HepG2 (cell line): ENCODE data around the gene HBEGF. TPM values are rescaled to one million over a fixed set of nuclear protein-coding genes. Genes with fewer than 3 reads are reported as not detected.

Source experiments
- BRD4 ChIP-seq: sonication (generic); formaldehyde crosslinking; IDR thresholded peaks from 2 replicates; pipeline ENCODE4 v1.4.0; 2020; ENCODE audit warnings: missing genetic modification reagents
- ERF ChIP-seq: IDR thresholded peaks from 2 replicates; pipeline ENCODE4 v1.6.1; 2018; ENCODE audit warnings: missing biosample characterization, missing genetic modification reagents
- FOXP4 ChIP-seq: sonication (generic); formaldehyde crosslinking; IDR thresholded peaks from 2 replicates; pipeline ENCODE4 v1.4.0; 2020; ENCODE audit warnings: missing genetic modification reagents
- GFI1 ChIP-seq: sonication (generic); formaldehyde crosslinking; IDR thresholded peaks from 2 replicates; pipeline ENCODE4 v1.5.0; 2020; ENCODE audit warnings: missing genetic modification reagents, mild to moderate bottlenecking, borderline replicate concordance
- HOXA3 ChIP-seq: sonication (generic); formaldehyde crosslinking; IDR thresholded peaks from 2 replicates; pipeline ENCODE4 v1.5.0; 2020; ENCODE audit warnings: missing genetic modification reagents
- PHF8 ChIP-seq: sonication (generic); formaldehyde crosslinking; IDR thresholded peaks from 2 replicates; pipeline ENCODE4 v1.5.0; 2020; ENCODE audit warnings: missing genetic modification reagents
- POLR2A ChIP-seq, 2 experiments: IDR thresholded peaks; 2 replicates each; pipeline ENCODE4 v1.6.1; 2011; ENCODE audit warnings: low read depth in 2 of 2, low read length in 2 of 2, mild to moderate bottlenecking in 1 of 2, moderate library complexity in 1 of 2; ENCODE audit not compliant: insufficient read depth in 1 of 2
- SMYD3 ChIP-seq: sonication (generic); formaldehyde crosslinking; IDR thresholded peaks from 2 replicates; pipeline ENCODE4 v1.8.1; 2023; ENCODE audit warnings: mild to moderate bottlenecking, missing genetic modification reagents
- SOX5 ChIP-seq: IDR thresholded peaks from 2 replicates; pipeline ENCODE4 v1.6.1; 2016; ENCODE audit warnings: borderline replicate concordance
- THAP9 ChIP-seq: sonication (generic); formaldehyde crosslinking; IDR thresholded peaks from 2 replicates; pipeline ENCODE4; 2020; ENCODE audit warnings: missing genetic modification reagents, mild to moderate bottlenecking, borderline replicate concordance
- ZMYM3 ChIP-seq: sonication (generic); formaldehyde crosslinking; IDR thresholded peaks from 2 replicates; pipeline ENCODE4 v1.5.1; 2020; ENCODE audit warnings: mild to moderate bottlenecking, missing genetic modification reagents
- ZNF121 ChIP-seq: sonication (generic); formaldehyde crosslinking; IDR thresholded peaks from 2 replicates; pipeline ENCODE4 v1.5.0; 2020; ENCODE audit warnings: mild to moderate bottlenecking, missing genetic modification reagents
- ZNF337 ChIP-seq: sonication (generic); formaldehyde crosslinking; IDR thresholded peaks from 2 replicates; pipeline ENCODE4 v1.5.1; 2020; ENCODE audit warnings: missing genetic modification reagents, low read depth, mild to moderate bottlenecking, borderline replicate concordance
- ZNF354B ChIP-seq: sonication (generic); formaldehyde crosslinking; IDR thresholded peaks from 2 replicates; pipeline ENCODE4 v1.8.0; 2022; ENCODE audit warnings: mild to moderate bottlenecking, missing genetic modification reagents
- ZNF605 ChIP-seq: sonication (generic); formaldehyde crosslinking; IDR thresholded peaks from 2 replicates; pipeline ENCODE4 v1.8.0; 2022; ENCODE audit warnings: mild to moderate bottlenecking, missing genetic modification reagents
- ZNF772 ChIP-seq: sonication (generic); formaldehyde crosslinking; IDR thresholded peaks from 2 replicates; pipeline ENCODE4 v1.5.0; 2020; ENCODE audit warnings: mild to moderate bottlenecking, missing genetic modification reagents
- ZSCAN25 ChIP-seq: sonication (generic); formaldehyde crosslinking; IDR thresholded peaks from 2 replicates; pipeline ENCODE4 v1.8.0; 2022; ENCODE audit warnings: mild to moderate bottlenecking, missing genetic modification reagents
- polyA plus RNA-seq, 8 experiments: library from polyadenylated mRNA; depleted of rRNA in 3 of 8; stranded (reverse) in 7 of 8; unstranded in 1 of 8; fragments of >200 nt; fragmentation: Illumina TruSeq in 4 of 8; extraction: Trizol in 4 of 8; gene quantifications; 2 replicates each; pipeline versions ENCODE4 v1.2.1 to v1.2.3, GENCODE V29; 2011 to 2016; ENCODE audit warnings: low read depth in 4 of 8, missing spikeins in 1 of 8, mixed read lengths in 1 of 8; ENCODE audit not compliant: insufficient read depth in 1 of 8
- total RNA-seq, 5 experiments: library from RNA; depleted of rRNA; stranded (reverse); fragments of >200 nt; fragmentation: Illumina TruSeq; extraction: Trizol; gene quantifications; 2 replicates each; pipeline ENCODE4 v1.2.3, GENCODE V29; 2016; ENCODE audit warnings: low read depth in 1 of 5
- TF ChIP-seq, protein P1 (sequence below): sonication (generic); formaldehyde crosslinking; IDR thresholded peaks from 2 replicates; pipeline ENCODE4 v1.8.0; 2022; ENCODE audit warnings: mild to moderate bottlenecking, missing genetic modification reagents, moderate library complexity
- TF ChIP-seq, protein P2 (sequence below): sonication (generic); formaldehyde crosslinking; IDR thresholded peaks from 2 replicates; pipeline ENCODE4 v1.5.1; 2020; ENCODE audit warnings: mild to moderate bottlenecking, missing genetic modification reagents, moderate library complexity

HBEGF gene
- total and polyA plus RNA-seq, 2 of the 13 experiments (the other 11 are each of a cell fraction or from before 2014, with no cell fraction given) = 1.7 to 5.0 TPM

DNA sequence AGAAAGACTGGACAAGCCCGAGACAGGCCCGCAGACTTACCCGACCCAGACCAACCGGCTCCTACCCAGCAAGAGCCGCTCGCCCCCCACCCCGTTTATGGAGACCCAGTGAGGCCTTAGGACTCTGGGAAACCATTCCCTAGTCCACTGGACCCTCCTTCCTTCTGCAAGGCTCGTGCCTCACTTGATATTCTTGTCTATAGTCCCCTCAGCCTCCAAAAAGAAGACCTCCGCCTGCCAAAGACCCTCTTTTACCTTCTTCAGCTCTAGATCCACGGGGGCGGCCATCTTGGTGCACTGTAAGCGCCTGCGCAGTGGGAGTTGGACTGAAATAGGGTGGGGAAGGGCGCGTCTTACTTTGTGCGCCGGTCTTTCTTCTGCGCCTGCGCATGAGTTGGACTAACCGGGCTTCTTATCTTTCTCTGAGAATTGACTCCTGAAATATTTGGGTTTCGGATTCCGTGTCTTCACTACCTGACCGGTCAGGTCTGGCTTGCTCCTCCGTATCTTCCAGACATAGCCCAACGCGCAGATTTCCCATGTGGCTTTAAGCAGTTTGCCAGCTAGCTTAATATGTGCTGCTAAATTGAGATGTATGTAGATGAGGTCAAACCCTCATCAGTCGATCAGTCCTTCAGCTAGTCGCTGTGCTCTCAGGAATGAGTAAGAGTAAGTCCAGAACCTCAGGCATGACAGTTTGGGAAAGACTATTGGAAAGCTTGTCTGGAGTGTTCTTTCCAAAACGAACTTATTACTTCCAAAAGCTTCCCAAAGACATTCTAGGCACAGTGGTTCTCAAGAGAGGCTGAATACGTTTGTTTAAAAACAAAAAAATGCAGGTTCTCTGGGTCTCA, 43.4 kb downstream of the HBEGF start, which contains the start of gene PFDN1 (continued):
- no peak; the same call in 1 of the 2 replicates for TF ChIP-seq THAP9
- no peak for TF ChIP-seq ZNF354B (CRISPR knock-in tag)
- no peak for TF ChIP-seq ZNF337 (CRISPR knock-in tag)
- TF ChIP-seq HOXA3 (CRISPR knock-in tag) = peak; percentile 43; the same call in 1 of the 2 replicates
- peak; percentile 37; the same call in 1 of the 2 replicates for TF ChIP-seq ERF
- TF ChIP-seq ZNF605 (CRISPR knock-in tag) = peak; percentile 71
- peak; percentile 97 for TF ChIP-seq ZNF772
- 0 out of 2 replicates have a peak, but pooled peaks have one; percentile 51 for TF ChIP-seq BRD4
- TF ChIP-seq POLR2A (IDR thresholded peaks at IDR 0.05; ENCODE audit: insufficient read depth in 1 of 2, low read depth in 2 of 2, low read length in 2 of 2) = peak; percentile 63 to 74; a peak in 3 of 4 replicates
- TF ChIP-seq GFI1 (CRISPR knock-in tag) = 0 out of 2 replicates have a peak, but pooled peaks have one; percentile 44
- TF ChIP-seq SMYD3 (CRISPR knock-in tag) = peak; percentile 57; the same call in 1 of the 2 replicates
- TF ChIP-seq, protein P1, sequence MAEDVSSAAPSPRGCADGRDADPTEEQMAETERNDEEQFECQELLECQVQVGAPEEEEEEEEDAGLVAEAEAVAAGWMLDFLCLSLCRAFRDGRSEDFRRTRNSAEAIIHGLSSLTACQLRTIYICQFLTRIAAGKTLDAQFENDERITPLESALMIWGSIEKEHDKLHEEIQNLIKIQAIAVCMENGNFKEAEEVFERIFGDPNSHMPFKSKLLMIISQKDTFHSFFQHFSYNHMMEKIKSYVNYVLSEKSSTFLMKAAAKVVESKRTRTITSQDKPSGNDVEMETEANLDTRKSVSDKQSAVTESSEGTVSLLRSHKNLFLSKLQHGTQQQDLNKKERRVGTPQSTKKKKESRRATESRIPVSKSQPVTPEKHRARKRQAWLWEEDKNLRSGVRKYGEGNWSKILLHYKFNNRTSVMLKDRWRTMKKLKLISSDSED (CRISPR knock-in tag) = no peak
- TF ChIP-seq, protein P2, sequence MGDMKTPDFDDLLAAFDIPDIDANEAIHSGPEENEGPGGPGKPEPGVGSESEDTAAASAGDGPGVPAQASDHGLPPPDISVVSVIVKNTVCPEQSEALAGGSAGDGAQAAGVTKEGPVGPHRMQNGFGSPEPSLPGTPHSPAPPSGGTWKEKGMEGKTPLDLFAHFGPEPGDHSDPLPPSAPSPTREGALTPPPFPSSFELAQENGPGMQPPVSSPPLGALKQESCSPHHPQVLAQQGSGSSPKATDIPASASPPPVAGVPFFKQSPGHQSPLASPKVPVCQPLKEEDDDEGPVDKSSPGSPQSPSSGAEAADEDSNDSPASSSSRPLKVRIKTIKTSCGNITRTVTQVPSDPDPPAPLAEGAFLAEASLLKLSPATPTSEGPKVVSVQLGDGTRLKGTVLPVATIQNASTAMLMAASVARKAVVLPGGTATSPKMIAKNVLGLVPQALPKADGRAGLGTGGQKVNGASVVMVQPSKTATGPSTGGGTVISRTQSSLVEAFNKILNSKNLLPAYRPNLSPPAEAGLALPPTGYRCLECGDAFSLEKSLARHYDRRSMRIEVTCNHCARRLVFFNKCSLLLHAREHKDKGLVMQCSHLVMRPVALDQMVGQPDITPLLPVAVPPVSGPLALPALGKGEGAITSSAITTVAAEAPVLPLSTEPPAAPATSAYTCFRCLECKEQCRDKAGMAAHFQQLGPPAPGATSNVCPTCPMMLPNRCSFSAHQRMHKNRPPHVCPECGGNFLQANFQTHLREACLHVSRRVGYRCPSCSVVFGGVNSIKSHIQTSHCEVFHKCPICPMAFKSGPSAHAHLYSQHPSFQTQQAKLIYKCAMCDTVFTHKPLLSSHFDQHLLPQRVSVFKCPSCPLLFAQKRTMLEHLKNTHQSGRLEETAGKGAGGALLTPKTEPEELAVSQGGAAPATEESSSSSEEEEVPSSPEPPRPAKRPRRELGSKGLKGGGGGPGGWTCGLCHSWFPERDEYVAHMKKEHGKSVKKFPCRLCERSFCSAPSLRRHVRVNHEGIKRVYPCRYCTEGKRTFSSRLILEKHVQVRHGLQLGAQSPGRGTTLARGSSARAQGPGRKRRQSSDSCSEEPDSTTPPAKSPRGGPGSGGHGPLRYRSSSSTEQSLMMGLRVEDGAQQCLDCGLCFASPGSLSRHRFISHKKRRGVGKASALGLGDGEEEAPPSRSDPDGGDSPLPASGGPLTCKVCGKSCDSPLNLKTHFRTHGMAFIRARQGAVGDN (CRISPR knock-in tag) = peak; percentile 45
- TF ChIP-seq PHF8 (CRISPR knock-in tag) = peak; percentile 82
- TF ChIP-seq ZSCAN25 (CRISPR knock-in tag) = peak; percentile 33; the same call in 1 of the 2 replicates
- no peak for TF ChIP-seq SOX5
- TF ChIP-seq ZMYM3 = peak; percentile 48; the same call in 1 of the 2 replicates
- TF ChIP-seq ZNF121 (CRISPR knock-in tag) = 0 out of 2 replicates have a peak, but pooled peaks have one; percentile 16
- no peak for TF ChIP-seq FOXP4
